GM13977 (cell line): ENCODE data around the gene PDE4D.

Experiments used
- DNase-seq: peaks from one replicate; pipeline ENCODE4 v3.0.0; 2012; ENCODE audit warnings: low spot score
- CTCF ChIP-seq: IDR thresholded peaks from 2 replicates; pipeline ENCODE4 v1.5.1; 2012; ENCODE audit warnings: mild to moderate bottlenecking, control low read depth; ENCODE audit not compliant: insufficient read depth; ENCODE audit errors: extremely low read depth, missing control alignments
- in situ Hi-C: fragments of 300-500 bp; cut with MboI; formaldehyde crosslinking; loops from one replicate; pipeline ENCODE4 v1.12.0; 2022; ENCODE audit warnings: low sequenced_read_pairs, low pct_unique_long_range_greater_than_20kb, mixed read lengths, inconsistent platforms; ENCODE audit not compliant: unreplicated experiment

The PDE4D gene

DNA sequence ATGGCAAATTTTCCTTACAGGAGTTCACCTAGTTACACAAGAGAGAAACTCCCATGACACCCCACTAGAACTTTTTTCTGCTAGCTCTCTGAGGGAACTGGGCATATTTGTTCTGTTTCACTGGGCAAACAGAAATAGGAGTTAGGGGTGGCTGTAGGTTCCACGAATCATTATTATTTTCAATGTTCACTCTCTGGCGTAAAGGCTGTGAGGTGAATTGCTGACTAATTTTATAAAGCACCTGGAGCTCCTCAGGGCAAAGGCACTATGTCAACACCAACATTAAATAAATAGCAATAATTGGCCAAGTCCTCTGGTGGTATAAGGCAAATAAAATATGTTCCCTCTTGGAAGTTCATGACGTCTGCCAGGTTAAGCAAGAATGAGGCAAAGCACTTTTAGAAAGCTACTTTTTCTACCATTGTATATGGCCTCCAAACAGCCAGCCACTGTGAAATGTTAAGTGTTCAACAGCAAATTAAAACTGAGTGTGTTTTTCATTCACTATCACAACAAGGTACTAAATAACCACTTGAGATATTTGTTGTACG, 344.6 kb downstream of the PDE4D start:
- in situ Hi-C loops = no loop called here
- DNase-seq = no peak
- TF ChIP-seq CTCF = no peak

DNA sequence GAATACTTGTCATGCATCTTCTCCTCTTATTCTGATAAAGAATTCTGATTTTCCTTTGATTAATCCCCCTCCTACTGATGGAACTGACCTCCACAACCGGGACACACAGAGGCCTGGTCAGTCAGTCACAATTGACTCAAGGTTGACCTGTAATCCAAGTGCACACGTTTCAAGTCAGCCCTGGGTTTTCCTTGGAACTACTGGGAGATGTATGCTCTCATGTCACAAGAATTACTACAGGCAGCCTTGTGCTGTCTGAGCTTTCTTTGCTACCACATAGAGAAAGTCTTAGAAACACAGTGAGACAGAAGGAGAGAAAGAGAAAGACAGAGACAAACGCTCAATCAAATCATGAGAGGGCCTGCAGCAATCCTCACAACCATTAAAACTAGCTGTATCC, 345.8 kb downstream of the PDE4D start:
- in situ Hi-C loops = no loop called here
- DNase-seq = no peak

DNA sequence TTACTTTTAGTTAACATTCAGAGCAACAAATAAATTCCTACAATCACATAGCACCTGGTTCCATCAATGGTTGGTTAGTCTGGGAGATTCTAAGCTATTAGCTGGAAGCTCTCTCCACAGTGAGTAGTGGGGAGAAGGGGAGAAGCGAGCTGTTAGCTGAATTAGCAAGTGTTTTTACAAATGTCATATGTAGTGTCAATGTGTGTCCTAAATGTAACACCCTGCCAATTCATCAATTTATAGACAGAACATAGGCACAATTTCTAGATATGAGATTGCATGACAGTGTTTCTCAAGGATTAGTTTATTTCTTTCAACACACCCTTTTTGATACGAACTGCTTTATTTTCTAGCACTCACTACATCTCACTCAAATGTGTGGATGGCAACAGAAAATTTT, 349.0 kb downstream of the PDE4D start:
- in situ Hi-C loops = no loop called here
- no peak for DNase-seq
- TF ChIP-seq CTCF = no peak

More for the DNA sequence above, 345.8 kb downstream of the PDE4D start:
- no peak for TF ChIP-seq CTCF

DNA sequence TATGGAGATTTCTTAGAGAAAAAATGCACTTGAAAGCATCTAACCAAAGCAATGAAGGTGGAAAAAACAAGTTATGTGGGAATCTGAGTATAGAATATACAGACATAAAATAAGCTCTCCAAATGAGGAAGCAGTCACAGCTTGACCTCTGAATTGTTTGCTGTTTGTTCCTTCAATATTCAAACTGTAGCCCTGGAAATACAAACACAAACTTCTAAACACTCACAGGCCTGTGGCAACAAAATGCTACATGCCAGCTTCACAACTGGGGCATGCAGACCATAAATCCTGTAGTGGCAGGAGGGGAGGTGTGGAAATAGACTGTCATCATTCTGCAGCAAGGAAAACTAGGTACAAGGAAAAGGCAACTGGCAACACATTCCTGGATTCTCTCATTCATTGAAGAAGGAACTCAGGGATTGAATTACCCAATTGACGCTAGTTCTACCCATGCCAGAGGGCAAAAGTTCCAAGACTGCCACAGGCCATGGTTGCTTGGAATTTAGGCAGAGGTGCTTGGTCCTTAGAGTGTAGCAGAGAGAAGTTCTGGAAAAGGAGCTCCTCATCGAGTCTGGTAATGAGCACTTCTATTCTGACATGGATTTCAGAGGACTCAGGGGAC, 349.6 kb downstream of the PDE4D start:
- TF ChIP-seq CTCF = no peak
- no peak for DNase-seq
- in situ Hi-C loops = no loop called here

DNA sequence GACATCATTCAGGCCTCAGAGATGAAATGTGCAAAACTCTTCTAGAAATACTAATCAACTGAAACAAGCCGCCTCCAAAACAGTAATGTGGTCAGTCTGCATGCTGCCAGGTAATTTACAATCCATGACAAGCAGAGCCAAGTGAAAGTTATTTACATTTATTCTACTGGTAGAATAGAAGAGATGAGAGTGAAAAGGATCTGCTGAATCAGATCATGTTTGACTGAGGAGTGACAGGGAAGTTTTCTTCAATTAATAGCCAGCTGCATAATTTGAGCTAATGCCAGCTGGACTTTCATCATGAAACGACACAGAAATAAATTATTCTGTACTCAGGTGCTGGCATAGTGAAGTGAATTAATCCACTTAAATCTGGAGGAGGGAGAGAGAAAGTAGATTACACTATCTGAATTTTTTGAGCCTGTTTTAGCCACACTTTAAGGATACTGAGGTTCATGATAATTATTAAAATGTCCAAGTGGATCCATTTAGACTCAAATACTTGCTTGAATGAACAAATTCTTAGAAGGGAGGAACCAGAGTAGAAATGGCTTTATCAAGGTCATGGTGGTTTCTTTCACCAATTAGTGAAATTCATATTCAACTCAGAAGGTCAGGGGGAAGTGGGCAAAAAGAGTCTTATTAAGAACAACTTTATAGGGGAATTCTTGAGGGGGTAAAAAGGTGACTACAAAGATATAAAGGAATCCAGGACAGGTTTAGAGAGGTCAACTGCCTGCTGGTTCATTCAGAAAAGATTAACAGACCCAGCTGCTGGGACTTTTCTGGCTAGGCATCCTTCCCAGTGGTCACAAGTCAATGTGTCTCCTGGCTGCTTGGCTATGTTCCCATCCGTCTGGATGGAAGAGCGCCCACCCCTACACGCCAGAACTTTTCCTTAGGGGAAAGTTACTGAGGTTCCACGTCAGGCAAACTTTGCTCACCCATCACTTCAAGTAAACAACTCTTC, 350.4 kb downstream of the PDE4D start:
- no peak for DNase-seq
- TF ChIP-seq CTCF = no peak
- in situ Hi-C loops = no loop called here

DNA sequence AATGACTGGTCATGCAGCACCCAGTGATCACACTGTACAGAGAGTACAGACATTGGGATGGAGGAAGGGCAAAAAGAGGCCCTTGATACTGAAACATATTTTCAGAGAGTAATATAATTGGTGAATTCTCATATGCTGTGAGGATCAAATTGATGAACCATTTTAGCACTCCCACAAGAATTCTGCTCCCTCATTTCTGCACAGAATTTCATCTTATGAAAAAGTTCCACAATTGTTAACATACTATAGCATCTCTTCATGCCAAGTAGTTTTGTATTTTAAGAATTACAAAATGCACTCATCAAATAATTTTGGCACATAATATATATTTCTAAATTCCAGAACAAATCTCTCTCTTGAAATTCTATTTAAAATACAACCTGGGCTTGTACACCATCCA, 351.2 kb downstream of the PDE4D start:
- no peak for DNase-seq
- in situ Hi-C loops = no loop called here
- TF ChIP-seq CTCF = no peak
